ENCODE data around the gene CGNL1. TPM values are rescaled to one million over a fixed set of nuclear protein-coding genes. Genes with fewer than 3 reads are reported as not detected.

CGNL1 gene
- total RNA-seq, 1 donor from 2014 or later = 5.4 TPM

DNA sequence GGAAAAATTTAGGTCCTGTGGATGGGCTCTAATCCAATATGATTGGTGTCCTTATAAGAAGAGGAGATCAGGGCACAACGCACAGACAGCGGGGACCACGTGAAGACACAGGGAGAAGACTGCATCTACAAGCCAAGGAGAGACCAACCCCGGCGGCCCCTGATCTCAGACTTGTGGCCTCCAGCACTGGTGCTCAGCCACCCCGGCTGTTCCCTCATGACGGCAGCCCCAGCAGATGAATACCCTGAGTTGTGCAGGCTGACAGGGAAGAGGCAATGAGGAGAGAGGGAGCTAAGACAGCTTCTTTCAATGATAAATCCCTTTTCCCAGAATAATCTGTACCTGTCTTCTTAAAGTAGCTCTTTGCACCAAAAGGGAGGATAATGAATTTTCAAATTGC lies 33.3 kb upstream of the CGNL1 start:
- TF ChIP-seq, protein P1, sequence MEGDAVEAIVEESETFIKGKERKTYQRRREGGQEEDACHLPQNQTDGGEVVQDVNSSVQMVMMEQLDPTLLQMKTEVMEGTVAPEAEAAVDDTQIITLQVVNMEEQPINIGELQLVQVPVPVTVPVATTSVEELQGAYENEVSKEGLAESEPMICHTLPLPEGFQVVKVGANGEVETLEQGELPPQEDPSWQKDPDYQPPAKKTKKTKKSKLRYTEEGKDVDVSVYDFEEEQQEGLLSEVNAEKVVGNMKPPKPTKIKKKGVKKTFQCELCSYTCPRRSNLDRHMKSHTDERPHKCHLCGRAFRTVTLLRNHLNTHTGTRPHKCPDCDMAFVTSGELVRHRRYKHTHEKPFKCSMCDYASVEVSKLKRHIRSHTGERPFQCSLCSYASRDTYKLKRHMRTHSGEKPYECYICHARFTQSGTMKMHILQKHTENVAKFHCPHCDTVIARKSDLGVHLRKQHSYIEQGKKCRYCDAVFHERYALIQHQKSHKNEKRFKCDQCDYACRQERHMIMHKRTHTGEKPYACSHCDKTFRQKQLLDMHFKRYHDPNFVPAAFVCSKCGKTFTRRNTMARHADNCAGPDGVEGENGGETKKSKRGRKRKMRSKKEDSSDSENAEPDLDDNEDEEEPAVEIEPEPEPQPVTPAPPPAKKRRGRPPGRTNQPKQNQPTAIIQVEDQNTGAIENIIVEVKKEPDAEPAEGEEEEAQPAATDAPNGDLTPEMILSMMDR (IDR thresholded peaks at IDR 0.05; ENCODE audit: partially characterized antibody, unreplicated experiment) = no peak
- H3K36me3 Mint-ChIP-seq (ENCODE audit: unreplicated experiment) = no peaks in the 10 kb centered on the region
- H3K27me3 Mint-ChIP-seq (ENCODE audit: unreplicated experiment) = peaks cover 7% of the 10 kb centered on the region
- H3K9me3 Mint-ChIP-seq (ENCODE audit: unreplicated experiment) = peaks cover 3% of the 10 kb centered on the region
- peaks cover 27% of the 10 kb centered on the region for H3K4me1 Mint-ChIP-seq (ENCODE audit: low read depth, unreplicated experiment)
- no peak overlapping the region for H3K4me3 Mint-ChIP-seq (ENCODE audit: unreplicated experiment)
- DNase-seq = no peak
- peak overlapping the region; percentile 20 for H3K27ac Mint-ChIP-seq (ENCODE audit: unreplicated experiment)

DNA sequence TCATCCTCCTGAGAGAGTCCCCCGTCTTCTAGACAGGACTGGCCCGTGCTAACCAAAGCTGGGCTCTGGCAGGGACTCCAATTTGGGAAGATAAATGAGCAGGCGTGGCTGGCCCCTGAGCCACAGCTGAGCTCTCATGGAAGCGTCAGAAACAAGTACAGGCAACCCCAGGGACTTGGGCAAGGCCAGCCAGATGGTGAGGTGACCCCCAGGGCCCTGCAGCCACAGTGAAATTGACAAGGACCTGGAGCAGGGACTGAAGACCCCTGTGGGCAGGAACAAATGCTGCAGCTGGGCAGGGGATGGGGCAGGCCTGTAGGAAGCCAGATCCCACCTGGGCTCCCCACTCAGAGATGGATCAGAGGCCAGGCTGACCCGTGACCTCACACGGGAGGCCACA lies 32.8 kb upstream of the CGNL1 start:
- peaks cover 26% of the 10 kb centered on the region for H3K4me1 Mint-ChIP-seq (ENCODE audit: low read depth, unreplicated experiment)
- H3K4me3 Mint-ChIP-seq (ENCODE audit: unreplicated experiment) = no peak overlapping the region
- H3K27me3 Mint-ChIP-seq (ENCODE audit: unreplicated experiment) = peaks cover 7% of the 10 kb centered on the region
- peak; percentile 57 for DNase-seq
- H3K36me3 Mint-ChIP-seq (ENCODE audit: unreplicated experiment) = no peaks in the 10 kb centered on the region
- TF ChIP-seq, protein P1 (IDR thresholded peaks at IDR 0.05; ENCODE audit: partially characterized antibody, unreplicated experiment) = no peak
- H3K9me3 Mint-ChIP-seq (ENCODE audit: unreplicated experiment) = peaks cover 1% of the 10 kb centered on the region
- peak overlapping the region; percentile 20 for H3K27ac Mint-ChIP-seq (ENCODE audit: unreplicated experiment)

DNA sequence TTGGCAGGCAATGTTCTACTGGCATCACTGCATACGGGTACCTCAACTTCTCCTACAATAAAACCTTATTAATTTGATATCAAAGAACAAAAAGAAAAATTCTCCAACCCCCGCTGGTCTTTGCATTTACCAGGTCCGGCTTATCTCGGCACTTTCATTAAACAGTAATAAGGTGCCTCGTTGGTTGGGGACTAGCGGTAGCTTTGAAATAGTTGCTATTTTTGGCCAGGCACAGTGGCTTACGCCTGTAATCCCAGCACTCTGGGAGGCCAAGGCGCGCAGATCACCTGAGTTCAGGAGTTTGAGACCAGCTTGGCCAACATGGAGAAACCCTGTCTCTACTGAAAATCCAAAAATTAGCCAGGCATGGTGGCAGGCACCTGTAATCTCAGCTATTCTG lies 32.0 kb upstream of the CGNL1 start:
- Mint-ChIP-seq H3K27ac (ENCODE audit: unreplicated experiment) (no peak overlapping the region), H3K27me3 (ENCODE audit: unreplicated experiment) (peaks cover 5% of the 10 kb centered on the region), H3K9me3 (ENCODE audit: unreplicated experiment) (peaks cover 1% of the 10 kb centered on the region), H3K36me3 (ENCODE audit: unreplicated experiment) (no peaks in the 10 kb centered on the region), H3K4me3 (ENCODE audit: unreplicated experiment) (no peak overlapping the region), H3K4me1 (ENCODE audit: low read depth, unreplicated experiment) (peaks cover 21% of the 10 kb centered on the region)
- DNase-seq = no peak
- TF ChIP-seq, protein P1 (IDR thresholded peaks at IDR 0.05; ENCODE audit: partially characterized antibody, unreplicated experiment) = no peak

DNA sequence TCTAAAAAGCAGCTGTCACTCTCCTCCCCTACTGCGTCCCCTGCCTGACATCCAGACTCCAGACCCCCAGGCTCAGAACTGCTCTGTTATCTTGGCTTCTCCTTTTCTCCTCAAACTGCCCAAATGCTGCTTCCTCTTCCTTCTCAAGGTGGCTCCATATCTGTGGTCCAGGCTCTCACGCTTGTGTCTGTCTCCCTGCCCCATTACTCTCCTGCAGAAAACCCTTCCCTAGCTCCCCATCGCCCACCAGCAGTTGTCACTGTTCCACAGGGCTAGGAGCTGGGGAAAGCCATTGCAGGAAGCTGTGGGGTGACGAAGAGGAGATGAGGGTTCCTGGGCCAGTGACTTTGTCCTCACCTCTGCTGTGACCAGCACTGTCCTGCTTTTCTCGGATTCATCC lies 30.7 kb upstream of the CGNL1 start:
- Mint-ChIP-seq H3K4me3 (ENCODE audit: unreplicated experiment) (no peak overlapping the region), H3K27me3 (ENCODE audit: unreplicated experiment) (peaks cover 5% of the 10 kb centered on the region), H3K9me3 (ENCODE audit: unreplicated experiment) (peaks cover 1% of the 10 kb centered on the region), H3K36me3 (ENCODE audit: unreplicated experiment) (no peaks in the 10 kb centered on the region), H3K27ac (ENCODE audit: unreplicated experiment) (no peak overlapping the region), H3K4me1 (ENCODE audit: low read depth, unreplicated experiment) (peaks cover 18% of the 10 kb centered on the region)
- TF ChIP-seq, protein P1 (IDR thresholded peaks at IDR 0.05; ENCODE audit: partially characterized antibody, unreplicated experiment) = no peak
- no peak for DNase-seq

DNA sequence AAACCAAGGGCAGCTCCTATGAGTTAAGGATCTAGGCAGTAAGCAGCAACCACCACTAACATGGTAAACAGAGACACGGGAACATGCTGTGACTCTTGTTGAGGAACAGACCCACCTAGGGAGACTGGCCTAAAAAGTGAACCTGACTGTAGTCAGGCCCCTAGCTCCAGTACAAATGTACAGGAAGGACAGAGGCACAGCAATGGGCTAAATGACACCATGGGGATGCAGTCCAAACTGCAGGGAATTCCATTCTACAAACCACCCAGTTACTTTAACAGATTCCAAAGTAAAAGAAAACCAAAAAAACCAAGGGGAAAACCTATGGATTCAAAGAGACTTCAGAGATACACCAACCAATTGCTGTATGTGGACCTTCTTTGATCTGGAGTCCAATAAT lies 28.2 kb upstream of the CGNL1 start:
- TF ChIP-seq, protein P1 (IDR thresholded peaks at IDR 0.05; ENCODE audit: partially characterized antibody, unreplicated experiment) = no peak

More for the DNA sequence above, 28.2 kb upstream of the CGNL1 start:
- Mint-ChIP-seq H3K27me3 (ENCODE audit: unreplicated experiment) (peaks cover 5% of the 10 kb centered on the region), H3K4me1 (ENCODE audit: low read depth, unreplicated experiment) (peaks cover 6% of the 10 kb centered on the region), H3K27ac (ENCODE audit: unreplicated experiment) (no peak overlapping the region), H3K4me3 (ENCODE audit: unreplicated experiment) (no peak overlapping the region), H3K9me3 (ENCODE audit: unreplicated experiment) (peaks cover 6% of the 10 kb centered on the region), H3K36me3 (ENCODE audit: unreplicated experiment) (no peaks in the 10 kb centered on the region)
- DNase-seq = no peak

Measured in glutamatergic neuron (in vitro differentiated cells).